Activated CD8-positive, alpha-beta memory T cell treated with anti-CD3 and anti-CD28 coated beads, Interleukin-2, amount 50 U/mL, for 1 hour (primary cell): Measurements from ENCODE around the gene PDZD7.

Experiments
- DNase-seq: peaks from one replicate; pipeline ENCODE4 v3.0.0-alpha.2; 2020; ENCODE audit errors: extremely low read depth

The PDZD7 gene

GRCh38 chr10:101001659-101002035 lies 29.3 kb downstream of the PDZD7 start:
- DNase-seq, result no peak

GRCh38 chr10:101000915-101001658 lies 29.8 kb downstream of the PDZD7 start:
- no peak for DNase-seq

GRCh38 chr10:101000127-101000914 lies 30.6 kb downstream of the PDZD7 start:
- DNase-seq, result no peak

DNA sequence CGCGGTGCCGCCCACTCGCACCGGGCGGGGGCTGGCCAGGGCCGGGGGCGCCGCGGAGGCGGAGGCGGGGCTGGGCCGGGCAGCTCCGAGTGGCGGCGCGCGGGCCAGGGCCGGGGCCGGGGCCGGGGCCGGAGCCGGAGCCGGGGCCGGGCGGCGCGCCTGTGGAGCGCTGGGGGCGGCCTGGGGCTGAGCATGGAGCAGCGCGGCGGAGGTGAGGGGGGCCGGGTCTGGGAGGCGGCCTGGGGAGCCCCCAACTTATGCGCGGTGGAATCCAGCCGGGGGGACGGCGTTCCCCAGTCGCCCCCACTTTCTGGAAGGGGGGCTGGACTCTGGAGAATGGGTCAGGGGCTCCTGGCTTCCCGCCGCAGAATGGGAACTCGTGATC lies 31.2 kb downstream of the PDZD7 start, which contains the start of gene LZTS2:
Gene LZTS2 (plus strand): TSS at position 67 of the 385 bp plus-strand sequence. CDS start 2,731 bp downstream, outside the sequence.
- no peak for DNase-seq

GRCh38 chr10:100998991-100999741 lies 31.8 kb downstream of the PDZD7 start:
- peak; percentile 28 for DNase-seq

GRCh38 chr10:100998183-100998990 lies 32.5 kb downstream of the PDZD7 start:
- no peak for DNase-seq

GRCh38 chr10:100997360-100998182 lies 33.4 kb downstream of the PDZD7 start:
- DNase-seq, result peak; percentile 27

DNA sequence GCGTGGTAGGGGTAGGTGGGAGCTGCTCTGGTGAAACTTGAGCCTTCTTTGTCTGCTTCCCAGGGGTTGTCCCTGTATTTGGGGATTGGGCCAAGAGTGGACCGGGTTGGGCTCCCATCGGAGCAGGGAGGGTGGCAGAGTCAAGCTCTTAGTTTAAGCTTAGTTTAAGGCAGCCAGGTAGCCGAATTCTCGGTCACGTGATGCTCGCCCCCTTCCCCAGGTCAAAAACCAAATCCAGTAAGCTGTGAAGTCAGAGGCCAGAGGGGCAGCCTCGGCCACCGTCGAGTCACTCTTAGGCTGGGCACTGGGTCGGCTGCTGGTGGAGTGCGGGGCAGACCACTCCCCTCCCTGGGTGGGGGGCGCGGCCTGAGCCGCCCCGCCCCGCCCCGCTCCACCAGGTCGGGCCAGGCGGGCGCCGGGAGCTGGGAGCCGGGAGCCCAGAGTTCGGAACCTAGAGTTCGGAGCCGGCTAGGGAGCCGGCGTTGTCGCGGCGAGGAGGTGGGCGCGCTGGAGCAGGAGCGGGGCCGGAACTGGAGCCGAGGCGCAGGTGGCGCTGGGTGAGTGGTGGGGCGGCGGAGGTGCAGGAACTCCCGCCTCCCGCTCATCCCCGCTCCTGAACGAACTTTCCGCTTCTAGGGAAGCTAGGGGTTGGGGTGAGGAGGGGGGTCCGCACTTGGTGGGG lies 34.1 kb downstream of the PDZD7 start:
- DNase-seq, result no peak

- DNase-seq, result no peak
Measured at GRCh38 chr10:100995181-100995580, 35.7 kb downstream of the PDZD7 start.

DNA sequence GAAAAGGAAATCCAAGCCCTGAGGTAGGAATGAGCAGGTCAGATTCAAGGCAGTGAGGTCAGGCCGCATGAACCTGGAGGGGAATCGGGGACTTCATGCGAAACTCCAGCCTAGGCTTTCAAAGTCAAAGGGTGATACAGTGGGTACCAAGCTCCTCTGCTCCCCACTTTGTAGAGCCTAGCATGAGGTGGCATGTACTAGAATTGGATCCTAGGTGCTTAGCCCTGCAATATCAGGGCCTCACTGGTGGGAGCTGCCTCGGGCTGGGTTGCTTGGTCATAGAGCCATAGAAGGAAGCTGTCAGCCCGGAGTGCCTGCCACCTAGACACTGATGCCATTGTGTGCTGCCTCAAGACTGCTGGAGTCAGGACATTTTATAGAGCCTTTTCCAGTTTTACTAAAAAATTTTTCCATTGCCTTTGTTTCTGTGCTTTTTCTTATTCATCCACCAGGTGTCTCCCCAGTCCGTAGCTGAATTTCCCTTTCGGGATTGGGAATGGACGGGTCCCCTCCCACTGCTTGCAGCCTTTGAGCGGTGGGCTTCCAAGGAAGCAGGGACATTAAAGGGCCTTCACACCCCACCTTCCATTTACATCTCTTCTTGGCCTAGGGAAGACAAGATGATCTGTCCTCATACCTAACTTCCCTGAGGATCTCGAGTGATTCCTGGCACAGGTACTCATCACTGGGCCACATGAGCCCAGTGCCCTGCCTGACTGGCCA lies 36.8 kb downstream of the PDZD7 start:
- no peak for DNase-seq

- no peak for DNase-seq
Measured at GRCh38 chr10:100989088-100989487, 41.8 kb downstream of the PDZD7 start.

DNA sequence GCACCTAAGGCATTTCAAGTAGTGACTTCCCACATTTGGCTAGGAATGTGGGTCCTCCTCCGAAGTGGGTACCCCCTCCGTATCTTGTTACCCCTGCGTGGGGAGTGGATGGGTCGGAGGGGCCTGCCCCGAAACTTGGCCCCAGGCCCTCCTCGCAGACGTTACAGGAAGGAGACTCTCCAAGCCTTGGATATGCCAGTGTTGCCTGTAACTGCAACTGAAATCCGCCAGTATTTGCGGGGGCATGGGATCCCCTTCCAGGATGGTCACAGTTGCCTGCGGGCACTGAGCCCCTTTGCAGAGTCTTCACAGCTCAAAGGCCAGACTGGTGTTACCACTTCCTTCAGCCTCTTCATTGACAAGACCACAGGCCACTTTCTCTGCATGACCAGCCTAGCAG lies 42.8 kb downstream of the PDZD7 start:
- DNase-seq, result no peak

- DNase-seq, result no peak
Measured at GRCh38 chr10:100987685-100988049, 43.3 kb downstream of the PDZD7 start.

- peak; percentile 58 for DNase-seq
Measured at GRCh38 chr10:100986952-100987684, 43.8 kb downstream of the PDZD7 start, which contains the start of the genes MRPL43 and TWNK. Gene MRPL43, minus strand, starts transcription at chr10:100987497. Its CDS starts 54 bp downstream, at chr10:100987443. Gene TWNK, plus strand, starts transcription at chr10:100987543. Its CDS starts 668 bp downstream, at chr10:100988211.

- DNase-seq, result no peak
Measured at GRCh38 chr10:100986623-100986951, 44.3 kb downstream of the PDZD7 start.

DNA sequence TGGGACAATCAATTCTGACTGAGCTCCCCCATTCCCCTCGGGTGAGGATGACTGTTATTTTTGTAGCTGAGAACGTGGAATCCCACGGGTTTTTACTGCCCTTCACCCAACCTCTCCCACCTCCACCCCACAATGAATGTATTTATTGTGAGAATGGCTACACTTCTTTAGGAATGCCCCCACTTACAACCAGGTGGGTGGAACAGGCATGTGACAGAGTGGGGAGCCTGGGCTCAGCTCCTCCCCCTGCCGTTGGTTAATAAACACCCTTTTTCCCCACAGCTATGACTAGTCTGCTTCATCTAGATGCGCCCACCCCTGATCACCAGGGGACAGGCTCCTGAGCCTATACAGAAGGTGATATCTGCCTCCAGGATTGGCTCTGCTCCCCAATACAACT lies 45.6 kb downstream of the PDZD7 start:
- no peak for DNase-seq

GRCh38 chr10:100984672-100985177 lies 46.2 kb downstream of the PDZD7 start:
- DNase-seq, result no peak

DNA sequence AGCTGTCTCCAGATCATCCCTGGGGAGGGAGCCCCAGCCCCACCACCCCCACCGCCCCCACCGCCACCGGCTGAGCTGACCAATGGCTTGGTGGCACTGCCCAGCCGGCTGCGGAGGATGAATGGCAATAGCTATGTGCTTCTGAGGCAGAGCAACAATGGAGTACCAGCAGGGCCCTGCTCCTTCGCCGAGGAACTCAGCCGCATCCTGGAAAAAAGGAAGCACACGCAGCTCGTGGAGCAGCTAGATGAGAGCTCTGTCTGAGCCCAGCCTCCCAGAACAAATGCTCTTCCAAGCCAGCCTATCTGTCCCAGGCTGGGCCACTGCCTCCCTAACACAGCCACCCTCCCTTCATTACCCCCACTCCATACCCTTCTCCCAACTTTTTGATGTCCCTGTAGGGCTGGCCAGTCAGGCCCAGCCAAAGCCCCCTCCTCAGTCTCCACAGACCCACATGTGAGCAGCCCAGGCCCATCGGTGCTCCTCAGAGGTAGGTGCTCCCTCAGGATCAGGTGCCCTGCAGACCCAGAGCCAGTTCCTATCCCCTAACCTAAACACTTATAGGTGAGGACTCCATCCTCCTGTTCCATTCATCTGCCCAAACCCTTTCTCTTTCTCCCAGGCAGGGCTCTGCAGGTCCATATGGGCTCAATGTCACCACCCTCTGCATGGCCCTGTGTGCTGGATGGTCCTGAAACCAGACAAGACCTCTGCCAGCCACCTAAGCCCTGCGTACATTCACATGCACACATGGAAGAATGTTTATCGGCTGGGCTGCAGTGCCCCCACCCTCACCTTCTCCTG lies 46.9 kb downstream of the PDZD7 start:
- DNase-seq, result no peak
